ENCODE data around the gene EDEM3.

DNA sequence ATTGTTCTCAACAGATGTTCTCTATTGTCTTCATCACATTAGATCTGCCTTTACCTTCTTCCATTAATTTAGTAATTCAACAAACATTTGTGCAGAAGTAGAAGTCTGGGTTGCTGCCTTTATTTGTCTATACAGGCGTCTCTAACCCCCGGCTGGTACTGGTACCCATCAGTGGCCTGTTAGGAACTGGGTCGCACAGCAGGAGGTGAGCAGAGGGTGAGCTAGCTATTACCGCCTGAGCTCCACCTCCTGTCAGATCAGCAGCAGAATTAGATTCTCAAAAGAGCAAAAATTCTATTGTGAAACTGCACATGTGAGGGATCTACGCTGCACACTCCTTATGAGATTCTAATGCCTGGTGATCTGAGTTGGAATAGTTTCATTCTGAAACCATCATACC lies 12.9 kb upstream of the EDEM3 start:
- TF ChIP-seq, protein P1, sequence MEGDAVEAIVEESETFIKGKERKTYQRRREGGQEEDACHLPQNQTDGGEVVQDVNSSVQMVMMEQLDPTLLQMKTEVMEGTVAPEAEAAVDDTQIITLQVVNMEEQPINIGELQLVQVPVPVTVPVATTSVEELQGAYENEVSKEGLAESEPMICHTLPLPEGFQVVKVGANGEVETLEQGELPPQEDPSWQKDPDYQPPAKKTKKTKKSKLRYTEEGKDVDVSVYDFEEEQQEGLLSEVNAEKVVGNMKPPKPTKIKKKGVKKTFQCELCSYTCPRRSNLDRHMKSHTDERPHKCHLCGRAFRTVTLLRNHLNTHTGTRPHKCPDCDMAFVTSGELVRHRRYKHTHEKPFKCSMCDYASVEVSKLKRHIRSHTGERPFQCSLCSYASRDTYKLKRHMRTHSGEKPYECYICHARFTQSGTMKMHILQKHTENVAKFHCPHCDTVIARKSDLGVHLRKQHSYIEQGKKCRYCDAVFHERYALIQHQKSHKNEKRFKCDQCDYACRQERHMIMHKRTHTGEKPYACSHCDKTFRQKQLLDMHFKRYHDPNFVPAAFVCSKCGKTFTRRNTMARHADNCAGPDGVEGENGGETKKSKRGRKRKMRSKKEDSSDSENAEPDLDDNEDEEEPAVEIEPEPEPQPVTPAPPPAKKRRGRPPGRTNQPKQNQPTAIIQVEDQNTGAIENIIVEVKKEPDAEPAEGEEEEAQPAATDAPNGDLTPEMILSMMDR (conservative IDR thresholded peaks at IDR 0.05 in 1 of 2, IDR thresholded peaks at IDR 0.05 in 1 of 2; ENCODE audit: low read depth in 1 of 2, low read length in 2 of 2), result no peak
- no peak for TF ChIP-seq EZH2 (IDR thresholded peaks at IDR 0.05; ENCODE audit: low read length, missing control alignments)

All from fibroblast of lung (primary cell).